ENCODE results near the gene ANKRD12. TPM values are rescaled to one million over a fixed set of nuclear protein-coding genes. Genes with fewer than 3 reads are reported as not detected.

Gene ANKRD12
- total RNA-seq, 4 donors from 2014 or later = 49.8 to 68.4 (median 54.1) TPM

- intact Hi-C loops (cut with DNase I; ENCODE audit: low total_unique reads) = no loop called here
- 99% methylated on average over 2 of the region's 2 CpGs for WGBS, 2 donors
- H3K4me3 ChIP-seq (ENCODE audit: low read depth, poor library complexity, severe bottlenecking) = no peak overlapping the region
Observed at GRCh38 chr18:9231852-9232486, 95.4 kb downstream of the ANKRD12 start.

DNA sequence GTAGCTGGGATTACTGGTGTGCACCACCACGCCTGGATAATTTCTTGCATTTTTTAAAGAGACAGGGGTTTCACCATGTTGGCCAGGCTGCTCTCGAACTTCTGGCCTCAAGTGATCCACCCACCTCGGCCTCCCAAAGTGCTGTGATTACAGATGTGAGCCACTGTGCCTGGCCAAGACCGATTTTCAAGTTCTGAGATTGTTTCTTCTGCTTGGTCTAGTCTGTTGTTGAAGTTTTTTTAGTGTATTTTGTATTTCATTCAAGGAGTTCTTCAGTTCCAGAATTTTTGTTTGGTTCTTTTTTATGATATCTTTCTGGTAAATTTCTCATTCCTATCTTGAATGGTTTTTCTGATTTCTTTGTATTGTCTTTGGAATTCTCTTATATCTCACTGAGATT is 96.4 kb downstream of the ANKRD12 start:
- 97 to 99% methylated on average over 4 of the region's 4 CpGs for WGBS, 2 donors
- intact Hi-C loops (cut with DNase I; ENCODE audit: low total_unique reads) = no loop called here
- no peak overlapping the region for H3K4me3 ChIP-seq (ENCODE audit: low read depth, poor library complexity, severe bottlenecking)
- TF ChIP-seq POLR2A (IDR thresholded peaks at IDR 0.05) = no peak
- TF ChIP-seq, protein P1, sequence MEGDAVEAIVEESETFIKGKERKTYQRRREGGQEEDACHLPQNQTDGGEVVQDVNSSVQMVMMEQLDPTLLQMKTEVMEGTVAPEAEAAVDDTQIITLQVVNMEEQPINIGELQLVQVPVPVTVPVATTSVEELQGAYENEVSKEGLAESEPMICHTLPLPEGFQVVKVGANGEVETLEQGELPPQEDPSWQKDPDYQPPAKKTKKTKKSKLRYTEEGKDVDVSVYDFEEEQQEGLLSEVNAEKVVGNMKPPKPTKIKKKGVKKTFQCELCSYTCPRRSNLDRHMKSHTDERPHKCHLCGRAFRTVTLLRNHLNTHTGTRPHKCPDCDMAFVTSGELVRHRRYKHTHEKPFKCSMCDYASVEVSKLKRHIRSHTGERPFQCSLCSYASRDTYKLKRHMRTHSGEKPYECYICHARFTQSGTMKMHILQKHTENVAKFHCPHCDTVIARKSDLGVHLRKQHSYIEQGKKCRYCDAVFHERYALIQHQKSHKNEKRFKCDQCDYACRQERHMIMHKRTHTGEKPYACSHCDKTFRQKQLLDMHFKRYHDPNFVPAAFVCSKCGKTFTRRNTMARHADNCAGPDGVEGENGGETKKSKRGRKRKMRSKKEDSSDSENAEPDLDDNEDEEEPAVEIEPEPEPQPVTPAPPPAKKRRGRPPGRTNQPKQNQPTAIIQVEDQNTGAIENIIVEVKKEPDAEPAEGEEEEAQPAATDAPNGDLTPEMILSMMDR (IDR thresholded peaks at IDR 0.05) = no peak
- DNase-seq (ENCODE audit: low spot score in 2 of 2) = no peak

More at GRCh38 chr18:9231852-9232486, 95.4 kb downstream of the ANKRD12 start:
- no peak for TF ChIP-seq POLR2A (IDR thresholded peaks at IDR 0.05)
- TF ChIP-seq, protein P1 (IDR thresholded peaks at IDR 0.05) = no peak
- DNase-seq (ENCODE audit: low spot score in 2 of 2) = no peak

GRCh38 chr18:9233771-9234440 is 97.3 kb downstream of the ANKRD12 start:
- no peak for TF ChIP-seq POLR2A (IDR thresholded peaks at IDR 0.05)
- TF ChIP-seq, protein P1 (IDR thresholded peaks at IDR 0.05) = no peak
- intact Hi-C loops (cut with DNase I; ENCODE audit: low total_unique reads) = no loop called here
- no peak overlapping the region for H3K4me3 ChIP-seq (ENCODE audit: low read depth, poor library complexity, severe bottlenecking)
- WGBS, 2 donors = 95 to 99% methylated on average over 9 to 10 of the region's 10 CpGs
- no peak for DNase-seq (ENCODE audit: low spot score in 2 of 2)

GRCh38 chr18:9234528-9234927 is 97.9 kb downstream of the ANKRD12 start:
- WGBS, 2 donors = 95 to 98% methylated on average over 4 of the region's 4 CpGs
- no peak overlapping the region for H3K4me3 ChIP-seq (ENCODE audit: low read depth, poor library complexity, severe bottlenecking)
- intact Hi-C loops (cut with DNase I; ENCODE audit: low total_unique reads) = no loop called here
- DNase-seq (ENCODE audit: low spot score in 2 of 2) = no peak
- TF ChIP-seq, protein P1 (IDR thresholded peaks at IDR 0.05) = no peak
- TF ChIP-seq POLR2A (IDR thresholded peaks at IDR 0.05) = no peak

DNA sequence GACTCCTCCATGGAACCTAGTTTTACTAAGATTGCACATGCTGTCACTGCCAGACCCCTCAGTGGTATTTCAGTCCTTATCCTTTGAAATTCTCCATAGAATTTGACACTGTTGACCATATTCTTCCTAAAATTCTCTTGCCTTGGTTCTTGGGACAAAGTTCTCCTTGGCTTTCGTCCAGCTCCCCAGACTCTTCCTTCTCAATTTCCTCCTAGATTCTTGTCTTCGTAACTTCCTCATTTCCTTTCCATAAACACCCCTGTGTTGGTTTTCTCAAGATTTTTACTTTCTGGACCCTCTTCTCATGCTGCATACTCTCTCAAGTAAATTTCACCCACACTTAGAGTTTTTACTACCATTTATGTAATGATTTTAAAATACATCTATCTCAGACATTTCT is 101.4 kb downstream of the ANKRD12 start:
- 78 to 86% methylated on average over 2 of the region's 2 CpGs for WGBS, 2 donors

More for the DNA sequence above, 101.4 kb downstream of the ANKRD12 start:
- H3K4me3 ChIP-seq (ENCODE audit: low read depth, poor library complexity, severe bottlenecking) = no peak overlapping the region
- no peak for DNase-seq (ENCODE audit: low spot score in 2 of 2)
- intact Hi-C loops (cut with DNase I; ENCODE audit: low total_unique reads) = no loop called here
- TF ChIP-seq, protein P1 (IDR thresholded peaks at IDR 0.05) = no peak
- no peak for TF ChIP-seq POLR2A (IDR thresholded peaks at IDR 0.05)
